HL-60/S4 (cell line): ENCODE measurements around the gene FHL3.
"Not testable (repeated sequence)": the region's sequence is repeated elsewhere in the genome, so short reads cannot be mapped to it uniquely, and the experiment has no call there.

Experiments
- in situ Hi-C: fragments of 300-500 bp; cut with MboI; formaldehyde crosslinking; loops from 2 replicates; pipeline ENCODE4 v1.14.3; 2022; ENCODE audit warnings: low sequenced_read_pairs

The FHL3 gene

GRCh38 chr1:37997256-37998088 is 7.8 kb downstream of the FHL3 start:
- in situ Hi-C loops, result loop anchor here (25.0 kb wide), 1 partner anchor 410 kb away; the partner anchor contains the start of gene GNL2

- in situ Hi-C loops, result loop anchor here (25.0 kb wide), 1 partner anchor 409 kb away; the partner anchor contains the start of gene GNL2
These were observed 9.5 kb downstream of the FHL3 start for GRCh38 chr1:37995751-37996345.

GRCh38 chr1:37994886-37995566 is 10.3 kb downstream of the FHL3 start:
- in situ Hi-C loops, result loop anchor here (25.0 kb wide), 1 partner anchor 408 kb away; the partner anchor contains the start of gene GNL2

GRCh38 chr1:37989361-37989930 is 15.9 kb downstream of the FHL3 start:
- in situ Hi-C loops, result loop anchor here (25.0 kb wide), 1 partner anchor 402 kb away; the partner anchor contains the start of gene GNL2

- in situ Hi-C loops, result loop anchor here (25.0 kb wide), 1 partner anchor 400 kb away; the partner anchor contains the start of gene GNL2
These were observed 17.6 kb downstream of the FHL3 start for GRCh38 chr1:37987679-37988078.

GRCh38 chr1:37983546-37983945 is 21.8 kb downstream of the FHL3 start:
- in situ Hi-C loops, result loop anchor here (25.0 kb wide), 1 partner anchor 396 kb away; the partner anchor contains the start of gene GNL2

- in situ Hi-C loops, result loop anchor here (25.0 kb wide), 1 partner anchor 391 kb away; the partner anchor contains the start of gene GNL2
These were observed 26.8 kb downstream of the FHL3 start for GRCh38 chr1:37978541-37978940.

GRCh38 chr1:37975083-37975482 is 30.2 kb downstream of the FHL3 start:
- in situ Hi-C loops, result loop anchor here (25.0 kb wide), 1 partner anchor 388 kb away; the partner anchor contains the start of gene GNL2

- in situ Hi-C loops, result no loop called here
These were observed 30.7 kb downstream of the FHL3 start for GRCh38 chr1:37974567-37974966.

GRCh38 chr1:37973684-37974083 is 31.6 kb downstream of the FHL3 start:
- in situ Hi-C loops, result not testable (repeated sequence)

GRCh38 chr1:37965301-37965700 is 40.0 kb downstream of the FHL3 start:
- in situ Hi-C loops, result no loop called here

- in situ Hi-C loops, result not testable (repeated sequence)
These were observed 41.2 kb downstream of the FHL3 start for GRCh38 chr1:37964106-37964505.

GRCh38 chr1:37958690-37959089 is 46.6 kb downstream of the FHL3 start:
- in situ Hi-C loops, result no loop called here

GRCh38 chr1:37955685-37956084 is 49.6 kb downstream of the FHL3 start:
- in situ Hi-C loops, result no loop called here

GRCh38 chr1:37954316-37954971 is 50.9 kb downstream of the FHL3 start:
- in situ Hi-C loops, result no loop called here

GRCh38 chr1:37952738-37953137 is 52.6 kb downstream of the FHL3 start:
- in situ Hi-C loops, result no loop called here

- in situ Hi-C loops, result no loop called here
These were observed 53.3 kb downstream of the FHL3 start for GRCh38 chr1:37951783-37952624.

- in situ Hi-C loops, result no loop called here
These were observed 54.1 kb downstream of the FHL3 start for GRCh38 chr1:37951041-37951782.
